ENCODE data around the gene WDFY4.

The WDFY4 gene

GRCh38 chr10:48811461-48811860, 126.8 kb downstream of the WDFY4 start:
- no peak overlapping the region for H3K4me2 ChIP-seq (ENCODE audit: low read length)
- no peak overlapping the region for H3K27ac ChIP-seq
- H3K27me3 ChIP-seq (ENCODE audit: control insufficient read depth, insufficient read depth, low read length): no peaks in the 10 kb centered on the region
- no peak overlapping the region for H3K9ac ChIP-seq
- no peaks in the 10 kb centered on the region for H3K36me3 ChIP-seq (ENCODE audit: control insufficient read depth, insufficient read depth, low read length)
- no peaks in the 10 kb centered on the region for H3K79me2 ChIP-seq
- H3K9me3 ChIP-seq (ENCODE audit: control insufficient read depth, low read length): no peaks in the 10 kb centered on the region
- H2AFZ ChIP-seq: no peak overlapping the region
- no peak overlapping the region for H3K4me3 ChIP-seq (ENCODE audit: low read depth, low read length)
- no peaks in the 10 kb centered on the region for H3K4me1 ChIP-seq
- no peak for TF ChIP-seq CTCF (IDR thresholded peaks at IDR 0.05)

- Histone ChIP-seq H3K4me2 (ENCODE audit: low read length) (no peak overlapping the region), H3K9ac (no peak overlapping the region), H3K79me2 (no peaks in the 10 kb centered on the region), H3K27ac (no peak overlapping the region), H2AFZ (no peak overlapping the region), H3K4me1 (no peaks in the 10 kb centered on the region), H3K36me3 (ENCODE audit: control insufficient read depth, insufficient read depth, low read length) (no peaks in the 10 kb centered on the region), H3K9me3 (ENCODE audit: control insufficient read depth, low read length) (no peaks in the 10 kb centered on the region), H3K4me3 (ENCODE audit: low read depth, low read length) (no peak overlapping the region), H3K27me3 (ENCODE audit: control insufficient read depth, insufficient read depth, low read length) (no peaks in the 10 kb centered on the region)
- no peak for TF ChIP-seq CTCF (IDR thresholded peaks at IDR 0.05)
These were observed 127.2 kb downstream of the WDFY4 start for GRCh38 chr10:48811917-48812316.

- Histone ChIP-seq H3K9ac (no peak overlapping the region), H3K4me1 (no peaks in the 10 kb centered on the region), H3K79me2 (no peaks in the 10 kb centered on the region), H3K9me3 (ENCODE audit: control insufficient read depth, low read length) (no peaks in the 10 kb centered on the region), H3K27ac (no peak overlapping the region), H3K4me2 (ENCODE audit: low read length) (no peak overlapping the region), H3K27me3 (ENCODE audit: control insufficient read depth, insufficient read depth, low read length) (no peaks in the 10 kb centered on the region), H3K4me3 (ENCODE audit: low read depth, low read length) (no peak overlapping the region), H3K36me3 (ENCODE audit: control insufficient read depth, insufficient read depth, low read length) (no peaks in the 10 kb centered on the region), H2AFZ (no peak overlapping the region)
- TF ChIP-seq CTCF (IDR thresholded peaks at IDR 0.05): no peak
These were observed 128.6 kb downstream of the WDFY4 start for GRCh38 chr10:48813291-48813690.

- Histone ChIP-seq H3K9ac (no peak overlapping the region), H2AFZ (no peak overlapping the region), H3K27ac (no peak overlapping the region), H3K4me1 (no peaks in the 10 kb centered on the region), H3K27me3 (ENCODE audit: control insufficient read depth, insufficient read depth, low read length) (no peaks in the 10 kb centered on the region), H3K79me2 (no peaks in the 10 kb centered on the region), H3K9me3 (ENCODE audit: control insufficient read depth, low read length) (no peaks in the 10 kb centered on the region), H3K4me3 (ENCODE audit: low read depth, low read length) (no peak overlapping the region), H3K4me2 (ENCODE audit: low read length) (no peak overlapping the region), H3K36me3 (ENCODE audit: control insufficient read depth, insufficient read depth, low read length) (no peaks in the 10 kb centered on the region)
- no peak for TF ChIP-seq CTCF (IDR thresholded peaks at IDR 0.05)
These were observed 129.2 kb downstream of the WDFY4 start for GRCh38 chr10:48813825-48814224.

- Histone ChIP-seq H3K4me2 (ENCODE audit: low read length) (no peak overlapping the region), H3K4me3 (ENCODE audit: low read depth, low read length) (no peak overlapping the region), H3K27ac (no peak overlapping the region), H3K36me3 (ENCODE audit: control insufficient read depth, insufficient read depth, low read length) (no peaks in the 10 kb centered on the region), H3K27me3 (ENCODE audit: control insufficient read depth, insufficient read depth, low read length) (no peaks in the 10 kb centered on the region), H2AFZ (no peak overlapping the region), H3K9ac (no peak overlapping the region), H3K79me2 (no peaks in the 10 kb centered on the region), H3K4me1 (no peaks in the 10 kb centered on the region), H3K9me3 (ENCODE audit: control insufficient read depth, low read length) (no peaks in the 10 kb centered on the region)
- TF ChIP-seq CTCF (IDR thresholded peaks at IDR 0.05): no peak
These were observed 130.3 kb downstream of the WDFY4 start for GRCh38 chr10:48814933-48815332.
